Measurements from ENCODE around the gene CEP128.

The CEP128 gene

GRCh38 chr14:80780500-80780899, 161.0 kb downstream of the CEP128 start:
- in situ Hi-C loops (cut with MboI; ENCODE audit: low sequenced_read_pairs), result no loop called here

DNA sequence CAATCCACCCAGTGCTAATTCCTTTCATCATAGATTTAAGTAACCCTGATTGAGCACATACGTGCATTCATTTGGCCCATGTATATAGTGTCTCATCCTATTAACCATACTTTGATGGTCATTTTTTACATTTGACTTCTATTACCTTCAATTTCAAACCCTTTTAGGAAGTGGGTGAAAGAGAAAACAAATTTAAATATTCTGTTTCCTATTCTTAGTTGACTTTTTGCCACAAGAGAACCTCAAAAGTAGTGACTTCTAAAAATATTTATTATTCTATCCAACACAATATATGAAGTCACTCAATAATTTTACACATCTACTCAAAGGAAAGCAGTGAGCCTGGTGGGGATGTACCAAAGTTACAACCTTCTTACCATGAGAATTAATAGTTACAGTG, 164.9 kb downstream of the CEP128 start:
- in situ Hi-C loops (cut with MboI; ENCODE audit: low sequenced_read_pairs), result no loop called here

GRCh38 chr14:80776186-80776585, 165.4 kb downstream of the CEP128 start:
- in situ Hi-C loops (cut with MboI; ENCODE audit: low sequenced_read_pairs), result no loop called here

GRCh38 chr14:80772504-80772903, 169.0 kb downstream of the CEP128 start:
- in situ Hi-C loops (cut with MboI; ENCODE audit: low sequenced_read_pairs), result no loop called here

GRCh38 chr14:80771201-80771600, 170.3 kb downstream of the CEP128 start:
- in situ Hi-C loops (cut with MboI; ENCODE audit: low sequenced_read_pairs), result no loop called here

GRCh38 chr14:80770114-80770908, 171.2 kb downstream of the CEP128 start:
- in situ Hi-C loops (cut with MboI; ENCODE audit: low sequenced_read_pairs), result no loop called here

GRCh38 chr14:80768646-80769045, 172.9 kb downstream of the CEP128 start:
- in situ Hi-C loops (cut with MboI; ENCODE audit: low sequenced_read_pairs), result no loop called here

DNA sequence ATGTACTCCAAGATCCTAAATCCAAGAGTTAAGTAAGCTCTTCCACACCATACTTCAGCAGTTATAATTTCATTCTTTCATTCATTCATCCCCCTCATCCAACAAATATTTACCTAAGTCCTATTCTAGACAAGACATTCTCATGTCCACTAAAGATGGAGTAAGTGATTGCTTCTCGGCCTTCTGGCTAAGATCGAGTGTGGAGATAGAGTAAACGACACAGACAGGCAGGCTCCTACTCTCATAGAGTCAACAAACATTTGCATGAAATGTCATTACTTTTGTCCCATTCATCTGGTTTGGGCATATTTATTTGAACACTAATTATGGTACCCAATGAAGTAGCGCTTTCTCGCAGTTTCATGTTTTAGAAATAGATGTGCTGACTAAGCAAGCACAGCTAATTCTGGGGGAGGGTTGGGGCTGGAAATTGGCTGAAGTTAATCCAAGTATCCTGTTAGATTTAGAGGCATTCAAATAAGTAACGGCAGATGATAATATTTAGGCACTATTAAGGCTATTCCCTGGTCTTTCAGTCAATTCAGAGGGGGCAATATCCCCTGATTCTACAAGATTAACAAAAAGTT, 176.5 kb downstream of the CEP128 start:
- in situ Hi-C loops (cut with MboI; ENCODE audit: low sequenced_read_pairs), result no loop called here

GRCh38 chr14:80764496-80764895, 177.0 kb downstream of the CEP128 start:
- in situ Hi-C loops (cut with MboI; ENCODE audit: low sequenced_read_pairs), result no loop called here

DNA sequence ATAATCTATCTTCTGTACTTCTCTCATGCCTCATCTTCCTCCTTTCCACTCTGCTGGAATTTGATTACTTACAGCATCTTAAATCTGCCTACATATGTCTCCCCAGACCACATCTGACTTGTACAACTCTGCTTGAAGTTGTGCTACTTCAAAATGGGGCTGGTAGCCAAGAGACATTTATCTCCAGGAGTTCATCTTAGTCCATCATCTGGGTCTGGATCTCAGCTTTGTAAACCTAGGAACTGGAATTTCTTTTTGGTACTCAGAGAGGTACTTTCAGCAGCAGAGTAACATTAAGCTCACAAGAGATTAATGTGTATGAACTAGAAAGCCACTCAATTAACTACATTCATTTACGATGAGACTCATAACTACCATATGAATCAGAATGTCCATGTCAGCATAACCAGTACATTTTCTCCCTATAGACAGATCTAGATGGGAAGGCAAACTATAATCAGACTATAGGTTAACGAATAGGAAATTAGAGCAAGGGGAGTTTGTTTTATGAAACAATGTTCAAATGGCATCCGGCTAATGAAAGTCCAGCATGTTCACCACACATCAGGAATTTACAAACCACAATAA, 178.8 kb downstream of the CEP128 start:
- in situ Hi-C loops (cut with MboI; ENCODE audit: low sequenced_read_pairs), result no loop called here

DNA sequence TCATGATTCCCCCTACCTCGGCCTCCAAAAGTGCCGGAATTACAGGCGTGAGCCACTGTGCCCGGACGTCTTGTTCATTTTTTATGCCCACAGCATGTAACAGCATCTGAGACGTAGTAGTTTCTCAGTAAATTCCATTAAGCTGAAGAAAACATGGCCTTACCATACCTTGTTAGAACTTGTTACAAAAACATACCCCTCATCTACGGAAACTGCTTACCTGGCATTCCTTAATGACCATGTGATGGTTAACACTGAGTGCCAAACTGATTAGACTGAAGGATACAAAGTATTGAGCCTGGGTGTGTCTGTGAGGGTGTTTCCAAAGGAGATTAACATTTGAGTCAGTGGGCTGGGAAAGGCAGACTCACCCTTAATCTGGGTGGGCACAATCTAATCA, 186.8 kb downstream of the CEP128 start:
- in situ Hi-C loops (cut with MboI; ENCODE audit: low sequenced_read_pairs), result no loop called here

DNA sequence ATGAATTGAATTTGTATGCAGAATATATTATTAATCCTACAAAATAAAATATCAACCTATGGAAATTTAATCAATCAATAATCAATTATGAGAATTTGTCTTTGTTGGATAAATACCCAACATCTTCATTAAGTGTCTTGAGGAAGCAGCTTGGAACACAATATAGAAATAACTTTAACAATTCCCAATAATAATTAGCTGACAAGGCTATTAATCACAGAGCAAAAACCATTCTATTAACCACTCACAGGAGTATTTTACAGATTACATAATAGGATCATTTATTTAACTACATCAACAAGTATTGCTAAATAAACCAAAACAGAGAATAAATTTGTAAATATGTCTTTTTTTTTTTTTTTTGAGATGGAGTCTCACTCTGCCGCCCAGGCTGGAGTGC, 190.3 kb downstream of the CEP128 start:
- in situ Hi-C loops (cut with MboI; ENCODE audit: low sequenced_read_pairs), result no loop called here

DNA sequence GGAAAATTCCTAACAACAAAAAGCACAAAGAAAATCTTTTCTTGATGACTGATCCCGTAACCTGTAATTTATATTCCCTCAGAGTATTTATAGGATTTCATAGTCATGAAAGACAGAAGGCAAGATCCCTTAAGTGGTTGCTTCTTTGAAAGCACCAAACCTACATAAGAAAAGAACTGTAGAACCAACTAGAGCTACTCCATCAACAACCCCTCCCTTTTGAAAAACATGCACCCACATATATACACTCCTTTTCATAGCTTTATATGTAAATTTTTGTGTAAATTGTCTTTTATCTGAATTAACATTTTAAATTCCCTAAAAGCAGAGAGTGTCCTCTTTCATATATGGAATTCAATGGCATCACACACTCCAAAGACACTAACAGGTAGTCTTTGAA, 215.3 kb downstream of the CEP128 start:
- in situ Hi-C loops (cut with MboI; ENCODE audit: low sequenced_read_pairs), result no loop called here

DNA sequence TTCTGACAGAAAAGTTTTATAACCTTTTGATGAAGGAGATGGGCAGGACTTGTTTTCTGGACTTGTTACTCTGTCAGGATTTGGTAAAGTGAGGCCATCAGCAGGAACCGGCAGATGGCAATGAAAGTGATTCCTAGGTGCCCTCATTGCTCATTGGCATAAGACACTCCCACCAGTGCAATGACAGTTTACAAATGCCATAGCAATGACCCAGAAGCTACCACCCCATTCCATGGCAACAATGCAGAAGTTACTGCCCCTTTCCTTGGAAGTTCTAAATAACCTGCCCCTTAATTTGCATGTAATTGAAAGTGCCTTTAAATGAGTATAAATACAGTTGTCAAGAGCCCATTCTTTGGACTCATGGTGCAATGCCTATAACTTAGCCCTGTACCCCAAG, 222.6 kb downstream of the CEP128 start:
- in situ Hi-C loops (cut with MboI; ENCODE audit: low sequenced_read_pairs), result no loop called here

GRCh38 chr14:80714474-80714873, 227.1 kb downstream of the CEP128 start:
- in situ Hi-C loops (cut with MboI; ENCODE audit: low sequenced_read_pairs), result no loop called here

DNA sequence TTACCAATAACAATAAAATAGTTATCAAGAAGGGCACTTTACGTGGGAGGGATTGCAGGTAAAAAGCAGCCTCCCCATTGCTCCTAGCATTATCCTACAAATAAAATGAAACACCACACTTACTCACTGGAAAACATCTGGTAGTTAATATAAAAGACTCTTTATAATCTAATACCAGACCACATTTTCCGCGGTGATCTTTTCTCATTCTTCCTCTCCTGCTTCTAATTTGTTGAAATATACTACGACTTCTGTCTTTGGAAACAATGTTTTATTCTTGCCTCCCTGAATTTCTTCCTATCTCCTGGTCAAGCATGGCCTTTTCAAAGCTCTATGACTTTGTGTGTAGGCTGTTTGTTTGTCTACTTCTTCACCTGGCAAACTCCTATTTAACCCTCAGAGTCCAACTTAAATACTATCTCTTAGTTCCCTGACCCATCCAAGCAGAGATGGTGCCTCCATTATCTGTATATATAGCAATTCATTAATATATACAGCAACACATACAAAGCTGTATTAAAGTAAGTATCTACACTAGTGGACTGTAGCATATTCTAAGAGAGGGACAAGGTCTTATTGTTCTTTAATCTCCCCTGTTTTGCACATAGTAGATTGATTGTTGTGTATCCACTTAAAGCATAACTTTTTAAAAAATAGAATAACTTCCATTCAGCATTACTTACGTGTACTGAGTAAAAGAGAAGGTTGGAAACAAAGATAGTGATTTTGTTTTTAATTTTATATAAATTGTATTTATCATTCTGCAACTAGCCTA, 228.3 kb downstream of the CEP128 start:
- in situ Hi-C loops (cut with MboI; ENCODE audit: low sequenced_read_pairs), result no loop called here

DNA sequence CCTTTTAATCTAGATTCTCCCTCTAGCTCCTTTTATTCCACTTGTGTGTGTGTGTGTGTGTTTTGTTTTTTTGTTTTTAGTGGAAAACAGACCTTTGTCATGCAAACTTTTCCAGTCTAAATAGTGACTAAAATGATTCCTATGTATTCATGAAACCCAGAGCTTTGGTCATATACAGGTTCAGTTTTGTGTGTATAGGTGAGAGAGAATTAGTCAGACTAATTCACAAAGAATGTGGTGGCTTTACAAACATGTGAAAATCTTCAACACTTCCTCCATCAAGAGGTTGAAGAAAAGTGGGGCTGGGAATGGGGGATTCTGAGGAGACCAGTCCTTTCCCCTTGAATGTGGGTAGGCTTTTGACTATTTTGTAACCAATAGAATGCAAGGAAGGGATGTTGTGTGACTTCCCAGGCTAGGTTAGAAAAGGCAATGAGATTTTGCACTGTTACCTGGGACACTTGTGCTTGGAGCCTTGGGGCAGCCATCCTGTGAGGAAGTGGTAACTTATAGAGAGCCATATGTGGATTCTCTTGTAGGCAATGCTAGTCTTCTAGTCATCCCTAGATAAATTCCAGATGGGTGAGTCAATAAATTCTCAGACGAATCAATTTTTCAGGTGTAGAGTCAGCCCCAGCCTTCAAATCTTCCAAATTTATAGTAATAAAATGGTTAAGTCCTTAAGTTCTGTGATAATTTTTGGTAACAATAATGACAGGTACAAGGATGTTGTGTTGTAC, 236.1 kb downstream of the CEP128 start:
- in situ Hi-C loops (cut with MboI; ENCODE audit: low sequenced_read_pairs), result no loop called here

- in situ Hi-C loops (cut with MboI; ENCODE audit: low sequenced_read_pairs), result no loop called here
Measured at GRCh38 chr14:80700601-80701000, 240.9 kb downstream of the CEP128 start.

DNA sequence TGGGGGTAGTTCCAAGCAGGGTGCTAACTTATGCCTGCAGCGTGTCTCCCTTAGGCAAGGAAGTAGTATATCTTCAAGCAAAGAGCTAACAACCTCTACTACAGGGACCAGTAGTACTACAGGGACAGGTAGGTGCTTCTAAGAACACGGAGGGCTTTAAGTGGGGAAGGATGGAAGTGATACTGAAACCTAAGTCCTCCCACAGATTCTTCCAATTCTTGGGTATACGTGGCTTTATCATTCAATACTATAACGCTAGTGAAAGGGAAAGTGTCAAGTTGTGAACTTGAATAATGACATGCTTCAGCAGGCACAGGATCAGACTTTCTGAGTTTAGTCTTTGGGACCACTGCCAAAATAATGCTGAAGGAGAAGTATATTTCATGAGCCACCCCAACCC, 241.7 kb downstream of the CEP128 start:
- in situ Hi-C loops (cut with MboI; ENCODE audit: low sequenced_read_pairs), result no loop called here

GRCh38 chr14:80698974-80699373, 242.6 kb downstream of the CEP128 start:
- in situ Hi-C loops (cut with MboI; ENCODE audit: low sequenced_read_pairs), result no loop called here

- in situ Hi-C loops (cut with MboI; ENCODE audit: low sequenced_read_pairs), result no loop called here
Measured at GRCh38 chr14:80695869-80696268, 245.7 kb downstream of the CEP128 start.

Data from hTERT RPE-1 (cell line).